ENCODE results near the gene PUDP.

GRCh38 chrX:7077241-7078230 is 70.4 kb downstream of the PUDP start:
- TF ChIP-seq CTCF (IDR thresholded peaks at IDR 0.05; ENCODE audit: poor library complexity) (no peak), EZH2 (IDR thresholded peaks at IDR 0.05; ENCODE audit: borderline replicate concordance) (no peak)
